ENCODE measurements around the gene MYO16. TPM values are rescaled to one million over a fixed set of nuclear protein-coding genes. Genes with fewer than 3 reads are reported as not detected.

Gene MYO16
- total and polyA plus RNA-seq, 7 donors, result under 0.01 to 0.33 (median 0.28) TPM; not detected in 2

- 72 to 78% methylated on average over 5 of the region's 5 CpGs for WGBS, 2 donors
- Histone ChIP-seq H3K9me3 (no peaks in the 10 kb centered on the region), H3K4me3 (no peak overlapping the region), H3K4me1 (no peaks in the 10 kb centered on the region), H3K27me3 (no peaks in the 10 kb centered on the region), H3K36me3 (no peaks in the 10 kb centered on the region), H3K27ac (no peak overlapping the region)
- DNase-seq, result no peak
- intact Hi-C loops (cut with DNase I), result no loop called here
- no peak for TF ChIP-seq POLR2A (IDR thresholded peaks at IDR 0.05)
- no peak for TF ChIP-seq EP300 (IDR thresholded peaks at IDR 0.05)
- TF ChIP-seq, protein P1, sequence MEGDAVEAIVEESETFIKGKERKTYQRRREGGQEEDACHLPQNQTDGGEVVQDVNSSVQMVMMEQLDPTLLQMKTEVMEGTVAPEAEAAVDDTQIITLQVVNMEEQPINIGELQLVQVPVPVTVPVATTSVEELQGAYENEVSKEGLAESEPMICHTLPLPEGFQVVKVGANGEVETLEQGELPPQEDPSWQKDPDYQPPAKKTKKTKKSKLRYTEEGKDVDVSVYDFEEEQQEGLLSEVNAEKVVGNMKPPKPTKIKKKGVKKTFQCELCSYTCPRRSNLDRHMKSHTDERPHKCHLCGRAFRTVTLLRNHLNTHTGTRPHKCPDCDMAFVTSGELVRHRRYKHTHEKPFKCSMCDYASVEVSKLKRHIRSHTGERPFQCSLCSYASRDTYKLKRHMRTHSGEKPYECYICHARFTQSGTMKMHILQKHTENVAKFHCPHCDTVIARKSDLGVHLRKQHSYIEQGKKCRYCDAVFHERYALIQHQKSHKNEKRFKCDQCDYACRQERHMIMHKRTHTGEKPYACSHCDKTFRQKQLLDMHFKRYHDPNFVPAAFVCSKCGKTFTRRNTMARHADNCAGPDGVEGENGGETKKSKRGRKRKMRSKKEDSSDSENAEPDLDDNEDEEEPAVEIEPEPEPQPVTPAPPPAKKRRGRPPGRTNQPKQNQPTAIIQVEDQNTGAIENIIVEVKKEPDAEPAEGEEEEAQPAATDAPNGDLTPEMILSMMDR (IDR thresholded peaks at IDR 0.05), result no peak
- no peak for TF ChIP-seq POLR2AphosphoS5 (IDR thresholded peaks at IDR 0.05)
Measured at GRCh38 chr13:108926862-108927261, 297.5 kb downstream of the MYO16 start.

- TF ChIP-seq POLR2A (IDR thresholded peaks at IDR 0.05) (no peak), POLR2AphosphoS5 (IDR thresholded peaks at IDR 0.05) (no peak), EP300 (IDR thresholded peaks at IDR 0.05) (no peak)
- TF ChIP-seq, protein P1 (IDR thresholded peaks at IDR 0.05), result no peak
- DNase-seq, result no peak
- 84 to 86% methylated on average over 16 of the region's 16 CpGs for WGBS, 2 donors
- H3K9me3 ChIP-seq, result no peaks in the 10 kb centered on the region
- H3K4me3 ChIP-seq, result no peak overlapping the region
- H3K27me3 ChIP-seq, result no peaks in the 10 kb centered on the region
- intact Hi-C loops (cut with DNase I), result no loop called here
- H3K36me3 ChIP-seq, result no peaks in the 10 kb centered on the region
- no peaks in the 10 kb centered on the region for H3K4me1 ChIP-seq
- H3K27ac ChIP-seq, result no peak overlapping the region
Measured at GRCh38 chr13:108927615-108928014, 298.2 kb downstream of the MYO16 start.

DNA sequence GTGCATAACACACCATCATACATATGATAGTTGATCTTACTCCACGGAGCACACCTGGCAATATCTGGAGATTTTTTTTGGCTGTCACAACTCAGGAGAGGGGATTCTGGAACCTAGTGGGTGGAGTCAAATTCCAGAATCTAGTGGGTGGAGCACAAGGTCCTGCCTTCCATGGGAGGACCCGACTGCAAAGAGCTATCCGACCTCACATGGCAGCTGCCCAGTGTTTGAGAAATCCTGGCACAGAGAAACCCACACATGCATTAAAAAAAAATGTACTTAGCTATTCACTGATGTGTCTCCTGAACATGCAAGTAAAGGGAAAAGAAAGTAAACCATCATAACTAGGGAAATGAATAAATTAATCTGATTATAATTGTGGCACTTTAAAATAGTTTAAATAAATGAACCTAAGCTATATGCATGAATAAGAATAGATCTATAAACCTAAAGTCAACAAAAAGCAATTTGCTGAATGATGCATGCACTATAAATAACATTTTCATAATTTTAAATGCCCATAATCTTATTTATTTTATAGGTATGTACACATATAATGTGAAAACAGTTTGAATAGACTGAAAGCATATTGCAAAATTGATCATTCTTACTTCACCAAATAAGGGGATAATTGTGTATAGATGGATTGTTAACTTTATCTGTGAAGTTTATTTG, 300.3 kb downstream of the MYO16 start:
- no peaks in the 10 kb centered on the region for H3K27me3 ChIP-seq
- no peaks in the 10 kb centered on the region for H3K4me1 ChIP-seq
- intact Hi-C loops (cut with DNase I), result no loop called here
- DNase-seq, result no peak
- H3K9me3 ChIP-seq, result peaks cover 0 to 6% (median 0%) of the 10 kb centered on the region in 4 donors
- WGBS, 2 donors, result 24 to 67% methylated on average over 3 of the region's 3 CpGs
- no peak overlapping the region for H3K27ac ChIP-seq
- TF ChIP-seq, protein P1 (IDR thresholded peaks at IDR 0.05), result no peak
- TF ChIP-seq POLR2A (IDR thresholded peaks at IDR 0.05) (no peak), EP300 (IDR thresholded peaks at IDR 0.05) (no peak), POLR2AphosphoS5 (IDR thresholded peaks at IDR 0.05) (no peak)
- H3K4me3 ChIP-seq, result no peak overlapping the region
- H3K36me3 ChIP-seq, result no peaks in the 10 kb centered on the region

GRCh38 chr13:108932196-108932595, 302.8 kb downstream of the MYO16 start:
- Histone ChIP-seq H3K4me1 (no peaks in the 10 kb centered on the region), H3K27me3 (no peaks in the 10 kb centered on the region), H3K27ac (no peak overlapping the region), H3K9me3 (peaks cover 0 to 6% (median 0%) of the 10 kb centered on the region in 4 donors), H3K4me3 (no peak overlapping the region), H3K36me3 (no peaks in the 10 kb centered on the region)
- intact Hi-C loops (cut with DNase I), result no loop called here
- no peak for DNase-seq
- 79 to 85% methylated on average over 4 of the region's 4 CpGs for WGBS, 2 donors
- TF ChIP-seq, protein P1 (IDR thresholded peaks at IDR 0.05), result no peak
- no peak for TF ChIP-seq POLR2A (IDR thresholded peaks at IDR 0.05)
- no peak for TF ChIP-seq EP300 (IDR thresholded peaks at IDR 0.05)
- no peak for TF ChIP-seq POLR2AphosphoS5 (IDR thresholded peaks at IDR 0.05)

- no peak for TF ChIP-seq POLR2AphosphoS5 (IDR thresholded peaks at IDR 0.05)
- TF ChIP-seq POLR2A (IDR thresholded peaks at IDR 0.05), result no peak
- TF ChIP-seq EP300 (IDR thresholded peaks at IDR 0.05), result no peak
- TF ChIP-seq, protein P1 (IDR thresholded peaks at IDR 0.05), result no peak
- Histone ChIP-seq H3K4me3 (no peak overlapping the region), H3K27me3 (no peaks in the 10 kb centered on the region), H3K4me1 (no peaks in the 10 kb centered on the region), H3K36me3 (no peaks in the 10 kb centered on the region), H3K9me3 (peaks cover 0 to 6% (median 0%) of the 10 kb centered on the region in 4 donors), H3K27ac (no peak overlapping the region)
- DNase-seq, result no peak
- intact Hi-C loops (cut with DNase I), result no loop called here
Measured at GRCh38 chr13:108933061-108933460, 303.6 kb downstream of the MYO16 start.
